Esophagus muscularis mucosa (tissue), 4 donors: ENCODE measurements around the gene TXNL4A. TPM values are rescaled to one million over a fixed set of nuclear protein-coding genes. Genes with fewer than 3 reads are reported as not detected.

Experiments used
- DNase-seq: peaks from one replicate; pipeline ENCODE4 v3.0.0-alpha.2; 2017; ENCODE audit errors: extremely low spot score
- H3K27ac ChIP-seq, 4 donors: fragments of 200-600 bp; sonication (generic); replicated peaks in 1 of 4; 1 replicate in 3 of 4; 2 replicates in 1 of 4; pipeline ENCODE4 v1.5.1; 2016 to 2019; ENCODE audit warnings: mild to moderate bottlenecking in 1 of 4
- H3K27me3 ChIP-seq, 4 donors: fragments of 200-600 bp; sonication (generic); one replicate each; pipeline versions ENCODE4 v1.5.1 to v1.6.0; 2016 to 2019
- H3K36me3 ChIP-seq, 4 donors: fragments of 200-600 bp; sonication (generic); one replicate each; pipeline ENCODE4 v1.5.1; 2016 to 2019
- H3K4me1 ChIP-seq, 4 donors: fragments of 200-600 bp; sonication (generic); one replicate each; pipeline ENCODE4 v1.5.1; 2016 to 2019
- H3K4me3 ChIP-seq, 4 donors: fragments of 200-600 bp; sonication (generic); 1 replicate in 2 of 4; 2 replicates in 2 of 4; pipeline ENCODE4 v1.5.1; 2016 to 2019; ENCODE audit warnings: mild to moderate bottlenecking in 4 of 4, moderate library complexity in 1 of 4
- H3K9me3 ChIP-seq, 4 donors: fragments of 200-600 bp; sonication (generic); 1 replicate in 3 of 4; 2 replicates in 1 of 4; pipeline ENCODE4 v1.5.1; 2016 to 2019
- CTCF ChIP-seq, 3 experiments: fragments of 200-600 bp in 2 of 3; fragments of 450-650 bp in 1 of 3; sonication (generic) in 2 of 3; IDR thresholded peaks; one replicate each; pipeline ENCODE4 v1.5.1; 2017 to 2019; ENCODE audit warnings: antibody characterized with exemption in 3 of 3, mild to moderate bottlenecking in 2 of 3, moderate library complexity in 1 of 3
- EP300 ChIP-seq: sonication (generic); formaldehyde crosslinking; IDR thresholded peaks from one replicate; pipeline ENCODE4 v1.6.1; 2017; ENCODE audit warnings: antibody characterized with exemption
- POLR2A ChIP-seq: fragments of 450-650 bp; IDR thresholded peaks from one replicate; pipeline ENCODE4 v1.6.1; 2017; ENCODE audit warnings: antibody characterized with exemption, moderate library complexity, mild to moderate bottlenecking, low read depth
- POLR2AphosphoS5 ChIP-seq, 2 donors: sonication (generic); formaldehyde crosslinking; IDR thresholded peaks; one replicate each; pipeline ENCODE4 v1.6.1; 2017; ENCODE audit warnings: antibody characterized with exemption in 2 of 2
- WGBS: methylation state at CpG from one replicate; pipeline ENCODE4 v1.1.5; 2018; 5-methylcytosine and 5-hydroxymethylcytosine counted together
- intact Hi-C: fragments of 100-400 bp; cut with DNase I; formaldehyde crosslinking; loops from one replicate; pipeline ENCODE4 v1.15.1; 2023
- total RNA-seq, 4 donors: library from RNA; depleted of rRNA; stranded (reverse); fragments of >200 nt; gene quantifications; one replicate each; pipeline versions ENCODE4 v1.1.0 to v1.2.1, GENCODE V29; 2016

The TXNL4A gene
- total RNA-seq, 4 donors from 2014 or later = 21.6 to 44.9 (median 38.9) TPM

- H3K4me1 ChIP-seq = peaks cover 24 to 52% (median 35%) of the 10 kb centered on the region in 4 donors
- peaks cover 0 to 20% (median 3%) of the 10 kb centered on the region in 4 donors for H3K36me3 ChIP-seq
- TF ChIP-seq POLR2A (no peak), EP300 (no peak), CTCF (IDR thresholded peaks at IDR 0.05) (peak; percentile 23 to 40 (median 25)), POLR2AphosphoS5 (IDR thresholded peaks at IDR 0.05) (peak in 1 of 2 donors; percentile 1)
- H3K27me3 ChIP-seq = no peaks in the 10 kb centered on the region
- WGBS = no CpG with 5 or more reads among the region's 48 CpGs
- peak overlapping the region; percentile 94 to 99 (median 98) for H3K27ac ChIP-seq
- H3K9me3 ChIP-seq = no peaks in the 10 kb centered on the region
- H3K4me3 ChIP-seq = peak overlapping the region; percentile 81 to 98 (median 91)
- intact Hi-C loops = loop anchor here (2.0 to 5.0 kb wide), 3 partner anchors 36 to 119 kb away; partner anchors contain the start of gene SLC66A2
- DNase-seq = no peak
Measured at GRCh38 chr18:79988071-79988450, 302 bp downstream of the TXNL4A start.

GRCh38 chr18:79987566-79987965 is 797 bp downstream of the TXNL4A start:
- DNase-seq = no peak
- peak overlapping the region; percentile 94 to 99 (median 98) for H3K27ac ChIP-seq
- no peaks in the 10 kb centered on the region for H3K27me3 ChIP-seq
- H3K9me3 ChIP-seq = no peaks in the 10 kb centered on the region
- intact Hi-C loops = loop anchor here (5.0 kb wide), 1 partner anchor 35 kb away; the partner anchor contains the start of gene SLC66A2
- peaks cover 0 to 20% (median 3%) of the 10 kb centered on the region in 4 donors for H3K36me3 ChIP-seq
- WGBS = under 1% methylated on average over 6 of the region's 6 CpGs
- peak overlapping the region; percentile 81 to 98 (median 91) for H3K4me3 ChIP-seq
- peaks cover 24 to 57% (median 40%) of the 10 kb centered on the region in 4 donors for H3K4me1 ChIP-seq
- no peak for TF ChIP-seq POLR2A
- TF ChIP-seq EP300 = no peak
- no peak for TF ChIP-seq CTCF (IDR thresholded peaks at IDR 0.05)
- no peak for TF ChIP-seq POLR2AphosphoS5 (IDR thresholded peaks at IDR 0.05)

- intact Hi-C loops = loop anchor here (5.0 kb wide), 1 partner anchor 34 kb away; the partner anchor contains the start of gene SLC66A2
- 59% methylated on average over 6 of the region's 7 CpGs for WGBS
- peak overlapping the region in 1 of 4 donors; percentile 11 for H3K27ac ChIP-seq
- H3K9me3 ChIP-seq = no peaks in the 10 kb centered on the region
- DNase-seq = no peak
- H3K4me1 ChIP-seq = peaks cover 28 to 66% (median 43%) of the 10 kb centered on the region in 4 donors
- peak overlapping the region in 3 of 4 donors; percentile 12 to 98 (median 95) for H3K4me3 ChIP-seq
- TF ChIP-seq CTCF (IDR thresholded peaks at IDR 0.05) = no peak
- H3K36me3 ChIP-seq = peaks cover 0 to 20% (median 3%) of the 10 kb centered on the region in 4 donors
- no peaks in the 10 kb centered on the region for H3K27me3 ChIP-seq
Measured at GRCh38 chr18:79986726-79987125, 1.6 kb downstream of the TXNL4A start.

- WGBS = 90% methylated on average over 12 of the region's 12 CpGs
- Histone ChIP-seq H3K36me3 (peaks cover 0 to 20% (median 3%) of the 10 kb centered on the region in 4 donors), H3K9me3 (no peaks in the 10 kb centered on the region), H3K27ac (no peak overlapping the region), H3K4me3 (no peak overlapping the region), H3K4me1 (peaks cover 28 to 70% (median 43%) of the 10 kb centered on the region in 4 donors), H3K27me3 (no peaks in the 10 kb centered on the region)
- no peak for DNase-seq
- no peak for TF ChIP-seq POLR2AphosphoS5 (IDR thresholded peaks at IDR 0.05)
- no peak for TF ChIP-seq EP300
- TF ChIP-seq CTCF (IDR thresholded peaks at IDR 0.05) = no peak
- TF ChIP-seq POLR2A = no peak
- intact Hi-C loops = loop anchor here (5.0 kb wide), 1 partner anchor 33 kb away; the partner anchor contains the start of gene SLC66A2
Measured at GRCh38 chr18:79985172-79985571, 3.2 kb downstream of the TXNL4A start.

- no peak overlapping the region for H3K4me3 ChIP-seq
- no peak for TF ChIP-seq POLR2AphosphoS5 (IDR thresholded peaks at IDR 0.05)
- no peak for TF ChIP-seq EP300
- no peak for TF ChIP-seq POLR2A
- TF ChIP-seq CTCF (IDR thresholded peaks at IDR 0.05) = no peak
- intact Hi-C loops = no loop called here
- DNase-seq = no peak
- WGBS = 95% methylated on average over 7 of the region's 7 CpGs
- H3K9me3 ChIP-seq = no peaks in the 10 kb centered on the region
- H3K27ac ChIP-seq = no peak overlapping the region
- H3K27me3 ChIP-seq = no peaks in the 10 kb centered on the region
- peaks cover 23 to 64% (median 34%) of the 10 kb centered on the region in 4 donors for H3K4me1 ChIP-seq
- peaks cover 0 to 25% (median 6%) of the 10 kb centered on the region in 4 donors for H3K36me3 ChIP-seq
Measured at GRCh38 chr18:79983793-79984192, 4.6 kb downstream of the TXNL4A start.
